WTC11 (cell line): ENCODE results near the gene VIPR2. TPM values are rescaled to one million over a fixed set of nuclear protein-coding genes. Genes with fewer than 3 reads are reported as not detected.

Experiments
- ATAC-seq: fragments of 200-7000 bp; cut with Tn5 transposase; 2 replicates; pipeline ENCODE4 v1.10.0; 2021; ENCODE audit warnings: mild to moderate bottlenecking, moderate library complexity
- CTCF ChIA-PET: fragments of 300-600 bp; sonication (Branson Sonifier 250); formaldehyde crosslinking; loops from one replicate; lab custom pipeline; 2021; ENCODE audit warnings: antibody characterized with exemption; lab: Charles Lee
- POLR2A ChIA-PET: fragments of 350-600 bp; sonication (Branson Sonifier 250); formaldehyde crosslinking; loops from one replicate; lab custom pipeline; 2021; ENCODE audit warnings: antibody characterized with exemption; lab: Charles Lee
- DNase-seq: peaks from one replicate; pipeline ENCODE4 v3.0.0; 2021; ENCODE audit warnings: low spot score
- H3K27ac Mint-ChIP-seq: 2 replicates; pipeline ENCODE4 v1.8.0; 2021; ENCODE audit warnings: mixed read lengths
- H3K27me3 Mint-ChIP-seq: 2 replicates; pipeline ENCODE4 v1.8.0; 2021; ENCODE audit warnings: low read depth, mild to moderate bottlenecking, moderate library complexity, mixed read lengths
- H3K36me3 Mint-ChIP-seq: 2 replicates; pipeline ENCODE4 v1.8.0; 2021; ENCODE audit warnings: mixed read lengths
- H3K4me1 Mint-ChIP-seq: 2 replicates; pipeline ENCODE4 v1.8.0; 2022; ENCODE audit warnings: mixed read lengths
- H3K4me3 Mint-ChIP-seq: 2 replicates; pipeline ENCODE4 v1.8.0; 2021; ENCODE audit warnings: mild to moderate bottlenecking, moderate library complexity, mixed read lengths
- H3K9me3 Mint-ChIP-seq: 2 replicates; pipeline ENCODE4 v1.8.0; 2021; ENCODE audit warnings: mixed read lengths
- ELF4 ChIP-seq: sonication (generic); formaldehyde crosslinking; IDR thresholded peaks from 2 replicates; pipeline ENCODE4 v1.8.1; 2022; ENCODE audit warnings: low read depth, mild to moderate bottlenecking, moderate library complexity, missing genetic modification reagents
- FOXK1 ChIP-seq: sonication (generic); formaldehyde crosslinking; IDR thresholded peaks from 2 replicates; pipeline ENCODE4 v1.8.0; 2022; ENCODE audit warnings: mild to moderate bottlenecking, moderate library complexity, missing genetic modification reagents
- MXD4 ChIP-seq: fragments of 250-450 bp; sonication (Bioruptor Pico); IDR thresholded peaks from 2 replicates; pipeline ENCODE4 v1.8.0; 2021; ENCODE audit warnings: mild to moderate bottlenecking, moderate library complexity, borderline replicate concordance
- NFATC4 ChIP-seq: fragments of 250-450 bp; sonication (Bioruptor Pico); IDR thresholded peaks from 2 replicates; pipeline ENCODE4 v1.9.0; 2021; ENCODE audit warnings: mild to moderate bottlenecking
- NR1H2 ChIP-seq: sonication (generic); formaldehyde crosslinking; IDR thresholded peaks from 2 replicates; pipeline ENCODE4 v1.9.0; 2021; ENCODE audit warnings: mild to moderate bottlenecking, moderate library complexity, missing genetic modification reagents
- SOX15 ChIP-seq: fragments of 250-450 bp; sonication (Bioruptor Pico); IDR thresholded peaks from 2 replicates; pipeline ENCODE4 v1.9.0; 2021; ENCODE audit warnings: mild to moderate bottlenecking
- TCF7 ChIP-seq: sonication (generic); formaldehyde crosslinking; IDR thresholded peaks from 2 replicates; pipeline ENCODE4 v1.8.0; 2022; ENCODE audit warnings: mild to moderate bottlenecking, low read depth, missing genetic modification reagents, moderate library complexity
- TEAD1 ChIP-seq: sonication (generic); formaldehyde crosslinking; IDR thresholded peaks from 2 replicates; pipeline ENCODE4 v1.8.0; 2022; ENCODE audit warnings: mild to moderate bottlenecking, missing genetic modification reagents
- ZNF121 ChIP-seq: sonication (generic); formaldehyde crosslinking; IDR thresholded peaks from 2 replicates; pipeline ENCODE4 v1.8.0; 2023; ENCODE audit warnings: missing genetic modification reagents
- ZNF396 ChIP-seq: fragments of 250-450 bp; sonication (Bioruptor Pico); IDR thresholded peaks from 2 replicates; pipeline ENCODE4 v1.8.0; 2021; ENCODE audit warnings: mild to moderate bottlenecking, moderate library complexity, borderline replicate concordance
- total RNA-seq: library from RNA; stranded (reverse); gene quantifications from 3 replicates; pipeline ENCODE4 v1.2.3, GENCODE V29; 2021
- TF ChIP-seq, protein P1 (sequence below): fragments of 250-450 bp; sonication (Bioruptor Pico); IDR thresholded peaks from 2 replicates; pipeline ENCODE4 v1.9.0; 2021; ENCODE audit warnings: mild to moderate bottlenecking
- TF ChIP-seq, protein P2 (sequence below): sonication (generic); formaldehyde crosslinking; IDR thresholded peaks from 2 replicates; pipeline ENCODE4 v1.8.0; 2022; ENCODE audit warnings: mild to moderate bottlenecking, missing genetic modification reagents
- TF ChIP-seq, protein P3 (sequence below): sonication (generic); formaldehyde crosslinking; IDR thresholded peaks from 2 replicates; pipeline ENCODE4 v1.8.1; 2023; ENCODE audit warnings: mild to moderate bottlenecking, moderate library complexity, missing genetic modification reagents
- TF ChIP-seq, protein P4 (sequence below): sonication (generic); formaldehyde crosslinking; IDR thresholded peaks from 2 replicates; pipeline ENCODE4 v1.8.1; 2022; ENCODE audit warnings: mild to moderate bottlenecking, moderate library complexity, missing genetic modification reagents
- TF ChIP-seq, protein P5 (sequence below): sonication (generic); formaldehyde crosslinking; IDR thresholded peaks from 2 replicates; pipeline ENCODE4 v1.8.1; 2023; ENCODE audit warnings: mild to moderate bottlenecking, missing genetic modification reagents
- TF ChIP-seq, protein P6 (sequence below): sonication (generic); formaldehyde crosslinking; IDR thresholded peaks from 2 replicates; pipeline ENCODE4 v1.8.1; 2022; ENCODE audit warnings: missing genetic modification reagents, borderline replicate concordance

Gene VIPR2
- total RNA-seq, 1 experiment from 2014 or later: 7.5 TPM

DNA sequence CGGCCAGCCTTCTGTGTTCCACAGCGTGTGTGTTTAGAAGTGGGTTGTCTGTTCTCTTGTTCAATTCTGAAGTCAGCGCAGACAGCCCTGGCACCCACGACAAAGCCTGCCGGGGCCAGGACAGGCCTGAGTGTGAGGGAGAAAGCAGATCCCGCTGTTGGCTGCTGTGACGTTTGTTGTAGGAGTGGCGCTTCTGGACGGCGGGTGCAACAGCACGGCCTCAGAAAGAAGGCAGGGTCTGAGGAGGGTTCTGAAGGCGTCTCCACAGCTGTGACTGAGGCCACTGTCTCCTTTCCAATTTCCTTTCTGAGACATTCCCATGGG lies 76.2 kb downstream of the VIPR2 start:
- Mint-ChIP-seq H3K27me3 (no peaks in the 10 kb centered on the region), H3K27ac (no peak overlapping the region; the same call in 1 of the 2 replicates), H3K4me3 (no peak overlapping the region), H3K36me3 (no peaks in the 10 kb centered on the region), H3K9me3 (no peaks in the 10 kb centered on the region), H3K4me1 (0 out of 2 replicates have a peak, but pooled peaks cover 3% of the 10 kb centered on the region)
- DNase-seq (no peak), ATAC-seq (no peak)
- TF ChIP-seq ELF4: no peak
- no peak for TF ChIP-seq TEAD1 (CRISPR knock-in tag)
- TF ChIP-seq, protein P1, sequence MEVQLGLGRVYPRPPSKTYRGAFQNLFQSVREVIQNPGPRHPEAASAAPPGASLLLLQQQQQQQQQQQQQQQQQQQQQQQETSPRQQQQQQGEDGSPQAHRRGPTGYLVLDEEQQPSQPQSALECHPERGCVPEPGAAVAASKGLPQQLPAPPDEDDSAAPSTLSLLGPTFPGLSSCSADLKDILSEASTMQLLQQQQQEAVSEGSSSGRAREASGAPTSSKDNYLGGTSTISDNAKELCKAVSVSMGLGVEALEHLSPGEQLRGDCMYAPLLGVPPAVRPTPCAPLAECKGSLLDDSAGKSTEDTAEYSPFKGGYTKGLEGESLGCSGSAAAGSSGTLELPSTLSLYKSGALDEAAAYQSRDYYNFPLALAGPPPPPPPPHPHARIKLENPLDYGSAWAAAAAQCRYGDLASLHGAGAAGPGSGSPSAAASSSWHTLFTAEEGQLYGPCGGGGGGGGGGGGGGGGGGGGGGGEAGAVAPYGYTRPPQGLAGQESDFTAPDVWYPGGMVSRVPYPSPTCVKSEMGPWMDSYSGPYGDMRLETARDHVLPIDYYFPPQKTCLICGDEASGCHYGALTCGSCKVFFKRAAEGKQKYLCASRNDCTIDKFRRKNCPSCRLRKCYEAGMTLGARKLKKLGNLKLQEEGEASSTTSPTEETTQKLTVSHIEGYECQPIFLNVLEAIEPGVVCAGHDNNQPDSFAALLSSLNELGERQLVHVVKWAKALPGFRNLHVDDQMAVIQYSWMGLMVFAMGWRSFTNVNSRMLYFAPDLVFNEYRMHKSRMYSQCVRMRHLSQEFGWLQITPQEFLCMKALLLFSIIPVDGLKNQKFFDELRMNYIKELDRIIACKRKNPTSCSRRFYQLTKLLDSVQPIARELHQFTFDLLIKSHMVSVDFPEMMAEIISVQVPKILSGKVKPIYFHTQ (CRISPR knock-in tag): no peak
- TF ChIP-seq, protein P2, sequence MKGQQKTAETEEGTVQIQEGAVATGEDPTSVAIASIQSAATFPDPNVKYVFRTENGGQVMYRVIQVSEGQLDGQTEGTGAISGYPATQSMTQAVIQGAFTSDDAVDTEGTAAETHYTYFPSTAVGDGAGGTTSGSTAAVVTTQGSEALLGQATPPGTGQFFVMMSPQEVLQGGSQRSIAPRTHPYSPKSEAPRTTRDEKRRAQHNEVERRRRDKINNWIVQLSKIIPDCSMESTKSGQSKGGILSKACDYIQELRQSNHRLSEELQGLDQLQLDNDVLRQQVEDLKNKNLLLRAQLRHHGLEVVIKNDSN (CRISPR knock-in tag): no peak
- ChIA-PET CTCF (no interaction called here), POLR2A (no interaction called here)

DNA sequence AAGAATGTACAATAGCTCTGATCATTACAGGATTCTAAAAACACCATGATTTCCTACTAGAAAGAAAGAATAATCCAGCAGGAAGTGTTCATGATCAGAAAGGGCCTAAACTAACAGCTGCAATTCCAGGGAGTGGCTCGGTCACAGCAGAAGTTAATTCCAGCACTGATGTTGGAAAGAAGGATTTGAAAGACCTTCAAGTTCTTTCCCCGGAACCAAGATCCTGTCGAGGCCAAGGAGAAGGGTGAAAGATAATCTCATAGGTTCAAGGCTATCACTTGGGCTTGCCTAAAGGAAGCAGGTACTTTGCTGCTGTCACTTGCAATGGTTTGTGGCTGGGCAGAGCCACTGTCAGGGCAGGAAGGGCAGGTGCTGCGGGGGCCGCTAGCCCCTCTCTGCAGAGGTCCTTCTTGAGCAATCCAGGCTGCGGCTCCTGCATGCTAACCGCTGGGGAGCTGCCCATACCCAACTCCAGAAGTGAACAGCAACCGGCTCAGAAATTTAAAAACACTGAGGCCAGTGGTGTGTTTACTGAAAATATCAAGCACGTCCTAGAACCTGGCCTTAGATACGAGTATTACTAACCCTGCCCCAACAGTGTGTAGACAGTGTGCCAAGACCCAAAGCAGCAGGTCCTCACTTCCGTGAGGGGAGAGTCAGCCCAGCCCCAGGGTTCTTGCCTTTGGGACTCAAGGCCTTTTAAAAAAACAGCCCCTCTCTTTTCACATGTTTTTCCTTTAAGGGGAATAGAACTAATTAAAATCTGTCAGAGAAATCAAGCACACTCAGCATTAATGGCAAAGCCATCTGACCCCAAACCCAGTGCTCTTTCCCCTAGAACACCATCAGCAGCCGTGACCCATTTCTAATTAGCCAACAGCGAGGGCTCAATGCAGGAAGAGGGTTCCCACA lies 76.8 kb downstream of the VIPR2 start:
- TF ChIP-seq ZNF396 (no peak), NR1H2 (no peak), MXD4 (CRISPR knock-in tag) (no peak)
- TF ChIP-seq, protein P3, sequence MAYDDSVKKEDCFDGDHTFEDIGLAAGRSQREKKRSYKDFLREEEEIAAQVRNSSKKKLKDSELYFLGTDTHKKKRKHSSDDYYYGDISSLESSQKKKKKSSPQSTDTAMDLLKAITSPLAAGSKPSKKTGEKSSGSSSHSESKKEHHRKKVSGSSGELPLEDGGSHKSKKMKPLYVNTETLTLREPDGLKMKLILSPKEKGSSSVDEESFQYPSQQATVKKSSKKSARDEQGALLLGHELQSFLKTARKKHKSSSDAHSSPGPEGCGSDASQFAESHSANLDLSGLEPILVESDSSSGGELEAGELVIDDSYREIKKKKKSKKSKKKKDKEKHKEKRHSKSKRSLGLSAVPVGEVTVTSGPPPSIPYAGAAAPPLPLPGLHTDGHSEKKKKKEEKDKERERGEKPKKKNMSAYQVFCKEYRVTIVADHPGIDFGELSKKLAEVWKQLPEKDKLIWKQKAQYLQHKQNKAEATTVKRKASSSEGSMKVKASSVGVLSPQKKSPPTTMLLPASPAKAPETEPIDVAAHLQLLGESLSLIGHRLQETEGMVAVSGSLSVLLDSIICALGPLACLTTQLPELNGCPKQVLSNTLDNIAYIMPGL (CRISPR knock-in tag): no peak
- TF ChIP-seq, protein P4, sequence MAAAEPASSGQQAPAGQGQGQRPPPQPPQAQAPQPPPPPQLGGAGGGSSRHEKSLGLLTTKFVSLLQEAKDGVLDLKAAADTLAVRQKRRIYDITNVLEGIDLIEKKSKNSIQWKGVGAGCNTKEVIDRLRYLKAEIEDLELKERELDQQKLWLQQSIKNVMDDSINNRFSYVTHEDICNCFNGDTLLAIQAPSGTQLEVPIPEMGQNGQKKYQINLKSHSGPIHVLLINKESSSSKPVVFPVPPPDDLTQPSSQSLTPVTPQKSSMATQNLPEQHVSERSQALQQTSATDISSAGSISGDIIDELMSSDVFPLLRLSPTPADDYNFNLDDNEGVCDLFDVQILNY (CRISPR knock-in tag): no peak
- Mint-ChIP-seq H3K36me3 (no peaks in the 10 kb centered on the region), H3K27ac (no peak overlapping the region), H3K27me3 (no peaks in the 10 kb centered on the region), H3K4me3 (no peak overlapping the region), H3K9me3 (no peaks in the 10 kb centered on the region), H3K4me1 (0 out of 2 replicates have a peak, but pooled peaks cover 3% of the 10 kb centered on the region)
- DNase-seq: no peak
- POLR2A ChIA-PET: no interaction called here
- ATAC-seq: no peak
- CTCF ChIA-PET: interaction anchor here (0.8 kb wide), 1 partner anchor 74 kb away, joined by 3 read pairs; no protein-coding TSS in a partner anchor

DNA sequence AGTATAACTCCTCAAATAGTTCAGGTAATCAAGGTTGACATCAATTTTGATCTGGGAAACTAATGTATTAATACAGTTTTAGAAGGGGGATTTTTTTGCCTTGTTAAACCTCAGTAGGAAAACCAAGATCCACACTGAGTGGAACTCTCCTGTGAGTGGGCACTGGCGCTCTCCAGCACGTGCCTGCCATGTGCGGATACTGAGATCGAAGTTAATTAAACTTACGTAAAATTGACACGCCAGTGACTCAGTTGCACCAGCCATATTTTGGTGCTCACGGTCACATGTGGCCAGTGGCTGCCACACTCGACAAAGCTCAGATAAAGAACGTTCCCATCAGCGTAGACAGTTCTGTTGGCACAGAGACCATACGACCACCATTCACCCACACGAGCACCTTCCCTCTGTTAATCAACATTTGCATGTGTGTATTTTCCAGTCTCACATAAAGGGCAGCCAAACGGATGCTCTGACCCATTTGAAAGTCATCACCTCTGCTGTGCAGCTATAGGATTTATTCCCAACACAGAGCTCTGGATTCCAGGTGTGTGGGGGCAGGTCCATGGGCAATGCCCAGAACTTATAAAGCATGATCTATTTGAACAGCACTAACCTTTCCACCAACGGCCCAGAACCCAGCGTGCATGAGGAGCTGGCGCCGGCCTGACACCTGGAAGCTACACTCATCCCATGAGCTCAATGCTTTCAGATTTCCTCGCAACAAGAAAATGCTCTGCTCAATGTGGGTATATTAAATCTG lies 77.7 kb downstream of the VIPR2 start:
- ATAC-seq: no peak
- POLR2A ChIA-PET: no interaction called here
- Mint-ChIP-seq H3K9me3 (peaks cover 6% of the 10 kb centered on the region; the same call in 1 of the 2 replicates), H3K27ac (no peak overlapping the region), H3K36me3 (no peaks in the 10 kb centered on the region), H3K4me3 (no peak overlapping the region), H3K27me3 (no peaks in the 10 kb centered on the region), H3K4me1 (0 out of 2 replicates have a peak, but pooled peaks cover 3% of the 10 kb centered on the region)
- CTCF ChIA-PET: interaction anchor here (0.5 to 0.8 kb wide), 2 partner anchors 75 to 162 kb away, joined by 3 to 5 read pairs; no protein-coding TSS in a partner anchor
- DNase-seq: no peak
- TF ChIP-seq, protein P5, sequence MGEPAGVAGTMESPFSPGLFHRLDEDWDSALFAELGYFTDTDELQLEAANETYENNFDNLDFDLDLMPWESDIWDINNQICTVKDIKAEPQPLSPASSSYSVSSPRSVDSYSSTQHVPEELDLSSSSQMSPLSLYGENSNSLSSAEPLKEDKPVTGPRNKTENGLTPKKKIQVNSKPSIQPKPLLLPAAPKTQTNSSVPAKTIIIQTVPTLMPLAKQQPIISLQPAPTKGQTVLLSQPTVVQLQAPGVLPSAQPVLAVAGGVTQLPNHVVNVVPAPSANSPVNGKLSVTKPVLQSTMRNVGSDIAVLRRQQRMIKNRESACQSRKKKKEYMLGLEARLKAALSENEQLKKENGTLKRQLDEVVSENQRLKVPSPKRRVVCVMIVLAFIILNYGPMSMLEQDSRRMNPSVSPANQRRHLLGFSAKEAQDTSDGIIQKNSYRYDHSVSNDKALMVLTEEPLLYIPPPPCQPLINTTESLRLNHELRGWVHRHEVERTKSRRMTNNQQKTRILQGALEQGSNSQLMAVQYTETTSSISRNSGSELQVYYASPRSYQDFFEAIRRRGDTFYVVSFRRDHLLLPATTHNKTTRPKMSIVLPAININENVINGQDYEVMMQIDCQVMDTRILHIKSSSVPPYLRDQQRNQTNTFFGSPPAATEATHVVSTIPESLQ: no peak
- TF ChIP-seq, protein P6, sequence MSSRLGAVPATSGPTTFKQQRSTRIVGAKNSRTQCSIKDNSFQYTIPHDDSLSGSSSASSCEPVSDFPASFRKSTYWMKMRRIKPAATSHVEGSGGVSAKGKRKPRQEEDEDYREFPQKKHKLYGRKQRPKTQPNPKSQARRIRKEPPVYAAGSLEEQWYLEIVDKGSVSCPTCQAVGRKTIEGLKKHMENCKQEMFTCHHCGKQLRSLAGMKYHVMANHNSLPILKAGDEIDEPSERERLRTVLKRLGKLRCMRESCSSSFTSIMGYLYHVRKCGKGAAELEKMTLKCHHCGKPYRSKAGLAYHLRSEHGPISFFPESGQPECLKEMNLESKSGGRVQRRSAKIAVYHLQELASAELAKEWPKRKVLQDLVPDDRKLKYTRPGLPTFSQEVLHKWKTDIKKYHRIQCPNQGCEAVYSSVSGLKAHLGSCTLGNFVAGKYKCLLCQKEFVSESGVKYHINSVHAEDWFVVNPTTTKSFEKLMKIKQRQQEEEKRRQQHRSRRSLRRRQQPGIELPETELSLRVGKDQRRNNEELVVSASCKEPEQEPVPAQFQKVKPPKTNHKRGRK (CRISPR knock-in tag): no peak
- no peak for TF ChIP-seq SOX15 (CRISPR knock-in tag)
- TF ChIP-seq TCF7: no peak
- no peak for TF ChIP-seq ZNF121 (CRISPR knock-in tag)
- no peak for TF ChIP-seq FOXK1 (CRISPR knock-in tag)
- TF ChIP-seq NFATC4 (CRISPR knock-in tag): no peak
